GDM1 (cell line): ENCODE measurements around the gene MBIP.

Source experiments
- DNase-seq: peaks from one replicate; lab custom pipeline; 2025; lab: John Stamatoyannopoulos, UW

The MBIP gene

GRCh38 chr14:36313206-36313605, 7.2 kb downstream of the MBIP start:
- DNase-seq = no peak

DNA sequence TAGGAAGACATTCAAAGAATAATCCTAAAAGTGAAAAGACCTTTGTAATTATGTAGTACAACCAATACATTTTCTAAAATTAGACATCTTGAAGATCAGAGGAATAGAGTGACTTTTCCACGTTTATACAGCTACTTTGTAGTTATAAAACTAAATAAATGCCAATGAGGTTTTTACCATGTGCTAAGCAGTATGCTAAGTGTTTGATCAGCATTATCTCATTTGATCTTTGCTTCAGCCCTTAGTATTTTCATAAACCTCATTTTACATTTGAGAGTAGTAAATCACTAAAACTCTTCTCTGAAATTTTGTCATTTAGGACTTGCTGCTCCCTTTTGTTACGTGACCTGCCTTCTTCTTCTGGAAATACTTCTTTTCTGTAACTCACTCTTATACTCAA, 13.6 kb downstream of the MBIP start:
- no peak for DNase-seq

DNA sequence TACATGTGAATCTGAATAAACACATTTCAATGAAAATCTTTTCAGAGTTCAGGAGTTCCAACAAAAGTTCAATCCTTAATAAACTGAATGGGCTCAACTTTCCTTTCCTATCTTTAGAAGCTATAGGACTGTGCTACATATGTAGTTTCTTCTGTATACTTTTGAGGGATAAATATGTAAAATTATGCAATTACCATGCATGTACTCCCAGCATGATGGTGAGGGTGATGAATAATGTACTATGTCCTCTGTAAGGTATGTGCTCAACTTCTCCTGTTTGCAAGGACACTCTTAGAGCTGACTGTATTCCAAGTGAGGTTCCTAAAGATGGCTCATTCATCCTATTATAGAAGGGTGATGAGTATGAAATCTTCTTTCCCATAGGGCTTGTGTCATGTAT, 15.5 kb downstream of the MBIP start:
- no peak for DNase-seq

DNA sequence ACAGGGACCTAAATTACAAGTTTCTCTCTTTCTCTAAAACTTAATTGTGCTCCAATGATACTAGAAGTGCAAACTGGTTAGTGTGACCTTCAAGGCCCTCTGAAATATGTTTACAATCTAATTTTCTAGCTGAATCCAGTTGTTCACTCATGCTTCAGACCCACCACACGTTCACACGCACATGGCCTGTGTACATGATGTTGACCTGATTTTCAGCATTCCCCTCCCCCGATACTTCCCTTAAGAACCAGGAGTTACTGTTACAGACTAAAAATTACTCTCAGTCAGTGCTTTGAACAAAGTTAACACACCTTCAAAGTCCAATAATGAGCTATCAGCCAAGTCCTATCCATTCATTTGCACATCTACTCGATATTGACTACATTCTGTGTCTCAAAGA, 16.5 kb downstream of the MBIP start:
- DNase-seq = no peak

DNA sequence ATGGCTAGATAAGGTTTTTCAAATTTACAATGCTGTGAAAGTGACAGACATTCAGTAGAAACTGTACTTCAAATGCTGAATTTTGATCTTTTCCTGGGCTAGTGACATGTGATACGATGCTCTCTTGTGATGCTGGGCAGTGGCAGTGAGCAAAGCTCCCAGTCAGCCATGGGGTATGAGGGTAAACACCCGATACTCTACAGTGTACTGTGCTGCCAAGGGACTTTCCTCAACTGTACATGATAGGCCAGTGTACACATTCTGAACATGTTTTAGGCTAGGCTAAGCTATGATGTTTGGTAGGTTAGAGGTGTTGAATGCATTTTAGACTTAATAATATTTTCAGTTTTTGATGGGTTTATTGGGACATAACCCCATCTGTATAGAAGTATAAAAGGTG, 17.6 kb downstream of the MBIP start:
- no peak for DNase-seq

DNA sequence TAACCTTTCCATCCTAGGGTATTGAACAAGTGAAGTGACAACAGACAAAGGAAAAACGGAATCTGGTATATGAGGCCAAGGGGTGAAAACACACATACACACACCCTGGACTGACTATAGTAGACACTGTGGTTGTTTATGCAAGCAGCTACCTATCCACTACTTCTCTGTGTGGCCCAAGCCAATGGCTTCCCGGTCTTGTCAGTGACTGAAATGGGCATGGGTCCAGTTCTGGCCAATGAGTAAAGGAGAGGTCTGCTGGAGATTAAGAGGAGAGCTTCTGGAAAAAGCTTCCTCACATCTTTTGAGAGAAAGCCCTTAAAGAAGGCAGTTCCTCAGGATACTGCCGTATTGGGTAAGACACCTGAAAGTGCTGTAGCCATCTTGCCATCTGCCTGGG, 19.3 kb downstream of the MBIP start:
- no peak for DNase-seq

DNA sequence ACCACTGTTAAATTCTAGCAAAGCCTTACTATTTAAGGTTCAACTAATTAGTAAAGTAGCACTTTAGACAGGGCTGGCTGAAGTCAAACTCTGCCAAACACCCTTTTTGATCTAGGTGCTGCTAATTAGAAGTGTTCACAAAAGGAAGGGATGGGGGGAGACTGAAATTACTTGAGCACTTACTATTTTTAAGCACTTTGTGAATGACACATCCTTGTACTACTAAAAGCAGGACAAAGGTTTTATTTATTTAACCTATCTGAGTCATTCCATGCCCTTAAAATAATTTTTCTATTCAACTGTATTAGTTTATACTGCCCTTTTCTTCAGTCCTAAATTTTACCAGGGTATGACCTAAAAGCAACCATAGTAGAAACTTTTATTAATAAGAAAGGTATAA, 20.1 kb downstream of the MBIP start:
- DNase-seq = no peak

- no peak for DNase-seq
Measured at GRCh38 chr14:36295642-36296627, 24.5 kb downstream of the MBIP start.

DNA sequence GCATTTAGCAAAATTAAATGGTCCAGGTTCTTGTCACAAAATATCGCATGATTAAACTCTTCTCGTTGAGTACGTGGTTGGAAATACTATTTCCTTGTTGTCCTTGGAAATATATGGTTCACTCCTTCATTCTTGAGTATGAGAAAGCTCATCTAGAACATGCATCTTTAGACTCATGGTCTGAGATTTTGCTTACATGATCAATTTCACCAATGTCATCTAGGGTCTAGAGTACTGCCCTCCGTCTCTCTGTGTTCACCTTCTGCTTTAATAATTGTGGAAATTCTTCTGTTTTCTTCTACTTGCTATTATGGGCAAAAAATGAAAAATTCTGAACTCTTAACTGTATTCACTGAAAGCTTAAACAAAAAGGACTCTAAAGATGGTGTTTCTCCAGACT, 25.9 kb downstream of the MBIP start:
- no peak for DNase-seq

DNA sequence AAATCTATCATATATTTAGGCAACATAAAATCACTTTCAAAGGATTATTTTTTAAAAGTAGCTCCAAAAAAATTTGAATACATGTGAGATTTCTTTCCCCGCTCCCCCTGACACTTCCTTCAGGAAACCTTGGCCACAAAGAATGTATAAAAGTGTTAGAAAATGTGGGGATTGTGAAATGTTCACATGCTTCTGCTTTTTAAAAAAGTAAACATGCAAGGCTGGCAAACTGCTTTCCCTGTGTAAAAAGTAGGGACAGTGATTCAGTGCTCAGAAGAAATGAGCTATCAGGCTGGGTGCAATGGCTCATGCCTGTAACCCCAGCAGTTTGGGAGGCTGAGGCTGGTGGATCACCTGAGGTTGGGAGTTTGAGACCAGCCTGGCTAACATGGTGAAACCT, 26.6 kb downstream of the MBIP start:
- no peak for DNase-seq

GRCh38 chr14:36289954-36290353, 30.5 kb downstream of the MBIP start:
- no peak for DNase-seq

DNA sequence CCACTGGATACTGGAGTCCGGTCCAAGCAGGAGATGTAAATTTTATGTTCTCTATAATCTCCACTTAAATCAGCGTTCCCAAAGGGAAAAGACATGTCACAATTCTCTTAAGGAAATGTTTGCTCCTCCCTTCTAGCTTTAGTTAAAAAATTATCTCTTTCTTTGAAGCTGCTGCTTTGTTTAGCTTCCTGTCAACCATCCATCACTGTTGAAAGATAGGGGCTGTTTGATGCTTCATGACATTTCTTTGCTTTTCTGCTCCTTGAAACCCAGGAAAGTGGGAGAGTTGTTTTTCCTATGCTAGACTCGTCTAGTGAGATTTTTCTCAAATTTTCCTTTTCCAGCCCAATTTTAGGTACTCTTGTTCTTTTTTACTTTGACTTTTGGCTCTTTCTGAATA, 31.9 kb downstream of the MBIP start:
- DNase-seq = no peak

- no peak for DNase-seq
Measured at GRCh38 chr14:36284971-36285595, 35.4 kb downstream of the MBIP start.

GRCh38 chr14:36281309-36281708, 39.1 kb downstream of the MBIP start:
- DNase-seq = no peak

DNA sequence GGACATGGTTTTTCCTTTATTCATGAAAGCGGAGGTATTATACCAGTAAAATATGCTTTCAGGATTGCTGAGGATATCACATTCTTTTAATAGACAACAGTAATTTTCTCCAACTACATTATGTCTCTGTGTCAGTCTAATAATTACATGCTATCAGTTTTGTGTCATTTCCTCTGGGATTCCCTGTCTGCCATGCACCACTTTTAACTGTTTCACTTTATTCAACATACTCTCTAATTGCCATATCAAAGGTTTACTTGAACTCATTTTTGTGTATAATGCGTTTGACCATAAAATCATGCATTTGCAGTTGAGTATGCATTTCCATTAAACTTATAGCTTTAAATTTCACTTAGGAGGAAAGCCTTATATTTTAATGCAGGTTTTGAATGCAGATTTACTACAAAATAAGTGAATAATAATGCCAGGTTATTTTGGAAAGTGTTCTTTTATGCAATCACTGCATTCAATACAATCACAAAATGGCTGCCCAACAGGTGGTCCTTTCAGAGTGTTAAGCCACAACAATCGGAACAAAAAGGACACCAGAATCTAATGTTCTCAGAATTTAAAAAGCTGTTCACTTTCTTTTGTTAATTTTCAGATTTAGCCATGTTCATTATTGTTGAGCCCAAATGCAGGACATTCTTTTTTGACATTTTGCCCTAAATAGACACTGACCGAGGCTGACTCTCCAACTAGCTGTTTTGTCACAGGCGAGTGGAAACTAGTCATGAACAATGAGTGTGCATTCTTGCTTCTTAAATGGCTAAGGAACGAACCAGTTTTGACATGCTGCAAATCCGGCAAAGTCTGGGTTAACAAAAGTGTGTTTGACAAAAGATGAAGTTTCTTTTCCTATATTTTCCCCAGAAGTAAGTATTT, 40.9 kb downstream of the MBIP start:
- no peak for DNase-seq

DNA sequence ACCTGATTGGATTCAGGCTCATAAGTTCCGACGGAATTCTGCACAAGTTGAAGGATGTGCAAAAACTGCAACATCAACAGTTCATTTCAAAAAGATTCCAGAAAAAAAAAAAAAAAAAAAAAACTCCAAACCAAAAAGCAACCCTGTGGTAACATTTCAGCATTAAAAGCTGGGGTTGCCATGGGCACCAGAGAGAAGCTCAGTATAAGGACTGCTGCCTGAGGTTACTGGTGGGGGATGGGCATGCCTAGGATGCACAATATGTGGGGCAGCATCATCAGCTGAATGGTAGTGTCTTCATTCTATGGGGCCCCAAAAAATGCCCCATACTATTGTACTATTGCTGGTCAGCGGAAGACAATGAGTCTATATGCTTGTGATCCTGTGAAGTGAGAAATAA, 44.7 kb downstream of the MBIP start:
- DNase-seq = no peak

GRCh38 chr14:36271939-36272907, 48.2 kb downstream of the MBIP start:
- DNase-seq = no peak

DNA sequence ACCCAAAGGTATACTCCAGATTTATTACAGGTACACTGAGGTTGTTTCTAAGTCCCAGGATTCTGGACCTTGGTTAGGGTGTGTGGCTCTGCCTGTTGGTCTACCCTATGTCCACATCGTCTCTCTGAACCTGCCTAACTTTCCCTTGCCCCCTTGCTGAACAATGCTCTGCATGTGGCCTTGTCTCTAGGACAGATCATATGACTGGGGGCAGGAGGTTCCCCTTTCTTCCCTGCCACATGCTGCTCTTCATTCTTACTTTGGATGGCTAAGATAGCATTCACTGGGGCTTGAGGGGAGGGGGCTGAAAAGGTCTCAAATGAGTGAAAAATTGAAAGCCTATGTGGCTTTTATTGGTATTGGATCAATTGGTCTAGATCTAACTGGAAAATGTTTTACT, 49.2 kb downstream of the MBIP start:
- no peak for DNase-seq

DNA sequence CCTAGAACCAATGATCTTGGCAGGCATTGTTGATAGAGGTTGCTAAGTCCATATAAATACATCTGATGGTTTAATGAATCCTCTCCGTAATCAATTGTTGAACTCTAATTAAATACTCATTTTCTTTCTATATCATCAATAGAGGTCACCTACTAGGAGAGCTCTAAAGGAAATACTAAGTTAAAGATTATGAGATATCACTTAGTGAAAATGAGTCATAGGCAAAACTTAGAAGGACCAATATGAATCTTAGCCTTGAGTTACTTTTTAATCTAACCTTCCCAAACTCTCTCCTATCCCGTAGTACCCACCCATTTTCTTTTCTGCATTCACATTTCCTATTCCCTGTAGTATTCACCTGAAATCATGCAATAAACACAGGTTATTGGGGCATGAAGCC, 50.2 kb downstream of the MBIP start:
- no peak for DNase-seq

DNA sequence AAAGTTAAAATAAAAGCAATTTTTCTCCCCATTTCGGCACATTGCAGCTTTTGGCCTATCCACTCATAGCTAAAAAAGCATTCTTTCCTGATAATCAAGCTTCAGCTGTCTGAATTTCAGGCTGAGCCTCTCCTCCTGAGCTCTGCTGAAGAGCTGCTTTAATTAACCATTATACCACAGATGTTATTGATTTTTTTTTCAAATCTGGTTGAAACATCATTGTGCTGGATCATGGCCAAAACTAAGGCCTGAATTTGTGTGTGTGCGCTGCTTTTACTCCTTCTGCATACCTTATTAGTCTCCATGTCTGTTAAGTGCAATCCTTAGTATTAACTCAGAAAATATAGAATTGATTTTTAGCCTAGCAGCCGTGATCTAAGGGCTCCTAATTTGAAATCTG, 52.3 kb downstream of the MBIP start:
- DNase-seq = no peak

DNA sequence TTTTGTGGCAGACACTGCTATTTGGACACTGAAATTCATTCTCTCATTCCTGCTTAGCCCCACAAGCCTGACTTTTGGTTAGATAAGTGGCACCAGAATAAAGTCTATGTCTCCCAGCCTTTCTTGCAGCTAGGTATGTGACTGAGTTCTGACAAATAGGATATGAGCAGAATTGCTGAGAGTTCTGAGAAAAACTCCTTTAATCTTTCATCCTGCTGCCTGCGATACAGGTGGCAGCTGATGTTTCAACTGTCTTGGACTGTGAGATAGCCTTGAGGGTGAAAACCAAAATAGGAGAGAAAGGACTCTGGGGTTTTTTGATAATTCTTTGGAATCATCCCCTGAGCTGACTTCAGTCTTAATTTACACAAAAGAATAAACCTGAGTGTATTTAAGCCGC, 55.8 kb downstream of the MBIP start:
- no peak for DNase-seq
